Endothelial cell of umbilical vein (primary cell): Measurements from ENCODE around the gene PANK3. TPM values are rescaled to one million over a fixed set of nuclear protein-coding genes. Genes with fewer than 3 reads are reported as not detected.

ENCODE experiments used
- BruUV-seq: library from RNA; stranded (reverse); fragments of 400-500 nt; replicated peaks from 2 replicates; lab custom pipeline; 2021; lab: Mats Ljungman, UMichigan
- CTCF ChIA-PET: fragments of 300-600, 350-600 bp; sonication (Branson Sonifier 250); formaldehyde crosslinking; loops from one replicate; lab custom pipeline; 2021; ENCODE audit warnings: antibody characterized with exemption, inconsistent platforms; lab: Charles Lee
- POLR2A ChIA-PET: fragments of 300-600, 350-600 bp; sonication (Branson Sonifier 250); formaldehyde crosslinking; loops from one replicate; lab custom pipeline; 2021; ENCODE audit warnings: antibody characterized with exemption, inconsistent platforms; lab: Charles Lee
- DNase-seq: peaks from one replicate; pipeline ENCODE4 v3.0.0-alpha.2; 2011; ENCODE audit warnings: low read depth, low spot score
- FAIRE-seq: peaks from 2 replicates; lab custom pipeline; 2011; peaks lifted over from hg19 to GRCh38; lab: Jason Lieb, UNC
- H2AFZ ChIP-seq: 2 replicates; pipeline ENCODE4 v1.6.0; 2012; ENCODE audit warnings: low read depth, low read length, control low read depth, inconsistent platforms
- H3K27ac ChIP-seq: 2 replicates; pipeline ENCODE4 v1.5.1; 2011; ENCODE audit warnings: low read depth, mild to moderate bottlenecking, control low read depth, low read length, moderate library complexity; ENCODE audit not compliant: insufficient read depth
- H3K27me3 ChIP-seq, 2 experiments: 2 replicates each; pipeline versions ENCODE4 v1.6.0 to v1.6.1; 2011; ENCODE audit warnings: low read length in 2 of 2, mixed read lengths in 1 of 2; ENCODE audit not compliant: control insufficient read depth in 2 of 2, insufficient read depth in 2 of 2
- H3K36me3 ChIP-seq, 2 experiments: 2 replicates in 1 of 2; 3 replicates in 1 of 2; pipeline ENCODE4 v1.5.1; 2011; ENCODE audit warnings: low read length in 2 of 2, mild to moderate bottlenecking in 1 of 2, moderate library complexity in 1 of 2; ENCODE audit not compliant: control insufficient read depth in 2 of 2, insufficient read depth in 2 of 2; ENCODE audit errors: extremely low read depth in 1 of 2
- H3K4me1 ChIP-seq: 3 replicates; pipeline ENCODE4 v1.5.1; 2011; ENCODE audit warnings: mild to moderate bottlenecking, low read length; ENCODE audit not compliant: control insufficient read depth, insufficient read depth; ENCODE audit errors: extremely low read depth
- H3K4me2 ChIP-seq: 2 replicates; pipeline ENCODE4 v1.6.1; 2011; ENCODE audit warnings: low read length, control low read depth, mixed read lengths; ENCODE audit not compliant: insufficient read depth
- H3K4me3 ChIP-seq, 3 experiments: fragments of 200-600 bp in 1 of 3; sonication (generic), shearing (Covaris generic) in 1 of 3; replicated peaks in 1 of 3; 2 replicates each; pipeline ENCODE4 v1.5.1; 2011 to 2016; ENCODE audit warnings: control low read depth in 3 of 3, low read length in 3 of 3, mild to moderate bottlenecking in 2 of 3, inconsistent platforms in 1 of 3, low read depth in 1 of 3, moderate library complexity in 1 of 3; ENCODE audit not compliant: insufficient read depth in 1 of 3
- H3K79me2 ChIP-seq: 2 replicates; pipeline ENCODE4 v1.6.0; 2012; ENCODE audit warnings: low read length, inconsistent platforms; ENCODE audit not compliant: control insufficient read depth, insufficient read depth
- H3K9ac ChIP-seq: replicated peaks from 2 replicates; pipeline ENCODE3; 2011; ENCODE audit warnings: low read length, control low read depth; ENCODE audit not compliant: insufficient read depth; ENCODE audit errors: extremely low read depth
- H3K9me1 ChIP-seq: replicated peaks from 3 replicates; pipeline ENCODE4 v1.6.0; 2011; ENCODE audit warnings: mild to moderate bottlenecking, low read length; ENCODE audit not compliant: control insufficient read depth, insufficient read depth; ENCODE audit errors: extremely low read depth
- H3K9me3 ChIP-seq: replicated peaks from 2 replicates; pipeline ENCODE4 v1.5.1; 2012; ENCODE audit warnings: low read length, inconsistent platforms; ENCODE audit not compliant: control insufficient read depth, insufficient read depth
- H4K20me1 ChIP-seq: replicated peaks from 2 replicates; pipeline ENCODE3; 2011; ENCODE audit warnings: mild to moderate bottlenecking, low read length; ENCODE audit not compliant: control insufficient read depth, insufficient read depth; ENCODE audit errors: extremely low read depth
- CTCF ChIP-seq, 2 donors: IDR thresholded peaks; 1 replicate in 1 of 2; 2 replicates in 1 of 2; pipeline ENCODE4 v1.5.1; 2011; ENCODE audit warnings: low read length in 2 of 2, mild to moderate bottlenecking in 2 of 2, moderate library complexity in 2 of 2, control low read depth in 1 of 2, inconsistent platforms in 1 of 2, low read depth in 1 of 2; ENCODE audit not compliant: insufficient read depth in 1 of 2; ENCODE audit errors: extremely low read depth in 1 of 2
- FOS ChIP-seq: IDR thresholded peaks from 2 replicates; pipeline ENCODE4 v1.6.1; 2011; ENCODE audit warnings: mild to moderate bottlenecking, low read length, moderate library complexity, borderline replicate concordance; ENCODE audit not compliant: insufficient read depth
- GATA2 ChIP-seq: IDR thresholded peaks from 2 replicates; pipeline ENCODE4 v1.7.0; 2011; ENCODE audit warnings: low read depth, mild to moderate bottlenecking, moderate library complexity, mixed read lengths, low read length; ENCODE audit not compliant: insufficient read length, insufficient read depth
- MAX ChIP-seq: IDR thresholded peaks from 2 replicates; pipeline ENCODE4 v1.6.1; 2011; ENCODE audit not compliant: insufficient read depth, insufficient read length
- MYC ChIP-seq: IDR thresholded peaks from one replicate; pipeline ENCODE4 v1.6.1; 2011; ENCODE audit warnings: mild to moderate bottlenecking, low read depth, low read length
- dilution Hi-C: fragments of 300-500 bp; cut with MboI; formaldehyde crosslinking; loops from one replicate; pipeline ENCODE4 v1.15.0; 2019; ENCODE audit warnings: low sequenced_read_pairs; ENCODE audit not compliant: extremely low pct_ligation_motif_present
- intact Hi-C: fragments of 100-400 bp; cut with micrococcal nuclease; formaldehyde crosslinking; loops from one replicate; pipeline ENCODE4 v1.10.0; 2022
- polyA plus RNA-seq, 4 experiments: library from polyadenylated mRNA; depleted of rRNA in 3 of 4; stranded (reverse) in 3 of 4; unstranded in 1 of 4; fragments of >200 nt; gene quantifications; 2 replicates each; pipeline versions ENCODE4 v1.2.1 to v1.2.3, GENCODE V29; 2011 to 2012; ENCODE audit warnings: missing spikeins in 1 of 4
- total RNA-seq: library from RNA; stranded (reverse); gene quantifications from 2 replicates; pipeline ENCODE4 v1.2.3, GENCODE V29; 2021

Gene PANK3
- total and polyA plus RNA-seq, 2 donors (not counting 3 experiments of a cell fraction or from before 2014, with no cell fraction given), result 8.1 to 78.8 TPM

GRCh38 chr5:168602517-168602916 is 23.3 kb upstream of the PANK3 start:
- H3K4me1 ChIP-seq, result no peaks in the 10 kb centered on the region
- H3K79me2 ChIP-seq, result no peaks in the 10 kb centered on the region
- H4K20me1 ChIP-seq, result no peaks in the 10 kb centered on the region
- TF ChIP-seq CTCF (IDR thresholded peaks at IDR 0.05; ENCODE audit: extremely low read depth in 1 of 2, insufficient read depth in 1 of 2, low read depth in 1 of 2, low read length in 2 of 2) (no peak), MYC (no peak)
- no peak overlapping the region for H3K27ac ChIP-seq
- no peak overlapping the region for H2AFZ ChIP-seq
- ChIA-PET POLR2A (no interaction called here), CTCF (no interaction called here)
- no peaks in the 10 kb centered on the region for H3K9me3 ChIP-seq
- BruUV-seq, result no TSS peak
- no peak for DNase-seq
- dilution Hi-C loops, result no loop called here
- no peaks in the 10 kb centered on the region for H3K36me3 ChIP-seq
- H3K27me3 ChIP-seq, result no peaks in the 10 kb centered on the region
- H3K9me1 ChIP-seq, result no peaks in the 10 kb centered on the region
- no peak overlapping the region for H3K4me3 ChIP-seq
- intact Hi-C loops, result no loop called here
- FAIRE-seq, result no peak
- H3K4me2 ChIP-seq, result no peak overlapping the region
- no peak overlapping the region for H3K9ac ChIP-seq

DNA sequence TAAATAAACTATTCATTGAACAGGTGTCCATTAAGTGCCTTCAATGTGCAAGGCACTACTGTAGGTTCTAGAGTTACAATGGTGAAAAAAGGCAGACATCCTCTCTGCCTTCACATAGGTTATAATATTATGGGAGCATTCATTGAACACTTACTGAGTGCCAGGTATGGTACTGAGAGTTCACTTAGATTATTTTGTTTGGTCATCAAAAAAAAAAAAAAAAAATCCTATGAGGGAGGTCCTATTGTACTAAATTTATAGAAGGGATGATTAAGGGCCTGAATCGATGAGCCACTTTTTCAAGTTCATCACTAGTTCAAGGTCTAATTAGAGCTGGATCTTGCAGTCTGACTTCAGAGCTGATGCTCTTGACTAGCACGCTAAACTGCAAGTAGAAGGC is 22.8 kb upstream of the PANK3 start:
- Histone ChIP-seq H4K20me1 (no peaks in the 10 kb centered on the region), H3K27ac (no peak overlapping the region), H3K4me3 (no peak overlapping the region), H3K9me1 (no peaks in the 10 kb centered on the region), H3K4me2 (no peak overlapping the region), H3K4me1 (no peaks in the 10 kb centered on the region), H3K27me3 (no peaks in the 10 kb centered on the region), H2AFZ (no peak overlapping the region), H3K9me3 (no peaks in the 10 kb centered on the region), H3K9ac (no peak overlapping the region), H3K79me2 (no peaks in the 10 kb centered on the region), H3K36me3 (no peaks in the 10 kb centered on the region)
- intact Hi-C loops, result no loop called here
- FAIRE-seq (no peak), DNase-seq (no peak)
- no TSS peak for BruUV-seq
- TF ChIP-seq FOS, result no peak
- TF ChIP-seq MAX, result no peak
- TF ChIP-seq CTCF (IDR thresholded peaks at IDR 0.05; ENCODE audit: extremely low read depth in 1 of 2, insufficient read depth in 1 of 2, low read depth in 1 of 2, low read length in 2 of 2), result no peak
- TF ChIP-seq MYC, result no peak
- TF ChIP-seq GATA2, result no peak
- ChIA-PET POLR2A (no interaction called here), CTCF (no interaction called here)
- dilution Hi-C loops, result no loop called here
